Uterus (tissue), 2 donors: ENCODE data around the gene SLC39A11.

ENCODE experiments used
- CTCF ChIP-seq, 4 experiments: fragments of 200-600 bp in 2 of 4; fragments of 450-650 bp in 2 of 4; sonication (generic) in 2 of 4; IDR thresholded peaks; one replicate each; pipeline ENCODE4 v1.5.1; 2016 to 2019; ENCODE audit warnings: antibody characterized with exemption in 4 of 4, mild to moderate bottlenecking in 2 of 4, moderate library complexity in 1 of 4
- POLR2A ChIP-seq, 2 donors: fragments of 450-650 bp; IDR thresholded peaks; one replicate each; pipeline ENCODE4 v1.6.1; 2016; ENCODE audit warnings: antibody characterized with exemption in 2 of 2, mild to moderate bottlenecking in 1 of 2, moderate library complexity in 1 of 2

- TF ChIP-seq CTCF (IDR thresholded peaks at IDR 0.05): no peak
- no peak for TF ChIP-seq POLR2A (IDR thresholded peaks at IDR 0.05)
Observed at GRCh38 chr17:72962106-72962505, 130.4 kb downstream of the SLC39A11 start.
